ENCODE data around the gene PRPF8. TPM values are rescaled to one million over a fixed set of nuclear protein-coding genes. Genes with fewer than 3 reads are reported as not detected.
"Not testable (repeated sequence)": the region's sequence is repeated elsewhere in the genome, so short reads cannot be mapped to it uniquely, and the experiment has no call there.

Gene PRPF8
- total RNA-seq, 4 donors from 2014 or later = 186 to 341 (median 220) TPM

- no peaks in the 10 kb centered on the region for H3K27me3 ChIP-seq
- no peak overlapping the region for H3K4me3 ChIP-seq
- WGBS = 92% methylated on average over 7 of the region's 7 CpGs
- no peak for DNase-seq (ENCODE audit: low spot score in 2 of 2)
- H3K27ac ChIP-seq = no peak overlapping the region
- H3K9me3 ChIP-seq = no peaks in the 10 kb centered on the region
- no peak for TF ChIP-seq EP300 (IDR thresholded peaks at IDR 0.05)
- TF ChIP-seq, protein P1, sequence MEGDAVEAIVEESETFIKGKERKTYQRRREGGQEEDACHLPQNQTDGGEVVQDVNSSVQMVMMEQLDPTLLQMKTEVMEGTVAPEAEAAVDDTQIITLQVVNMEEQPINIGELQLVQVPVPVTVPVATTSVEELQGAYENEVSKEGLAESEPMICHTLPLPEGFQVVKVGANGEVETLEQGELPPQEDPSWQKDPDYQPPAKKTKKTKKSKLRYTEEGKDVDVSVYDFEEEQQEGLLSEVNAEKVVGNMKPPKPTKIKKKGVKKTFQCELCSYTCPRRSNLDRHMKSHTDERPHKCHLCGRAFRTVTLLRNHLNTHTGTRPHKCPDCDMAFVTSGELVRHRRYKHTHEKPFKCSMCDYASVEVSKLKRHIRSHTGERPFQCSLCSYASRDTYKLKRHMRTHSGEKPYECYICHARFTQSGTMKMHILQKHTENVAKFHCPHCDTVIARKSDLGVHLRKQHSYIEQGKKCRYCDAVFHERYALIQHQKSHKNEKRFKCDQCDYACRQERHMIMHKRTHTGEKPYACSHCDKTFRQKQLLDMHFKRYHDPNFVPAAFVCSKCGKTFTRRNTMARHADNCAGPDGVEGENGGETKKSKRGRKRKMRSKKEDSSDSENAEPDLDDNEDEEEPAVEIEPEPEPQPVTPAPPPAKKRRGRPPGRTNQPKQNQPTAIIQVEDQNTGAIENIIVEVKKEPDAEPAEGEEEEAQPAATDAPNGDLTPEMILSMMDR (IDR thresholded peaks at IDR 0.05) = no peak
- TF ChIP-seq POLR2A (IDR thresholded peaks at IDR 0.05) = no peak
- TF ChIP-seq POLR2AphosphoS5 (IDR thresholded peaks at IDR 0.05) = no peak
- peaks cover 8% of the 10 kb centered on the region for H3K4me1 ChIP-seq
- no peaks in the 10 kb centered on the region for H3K36me3 ChIP-seq
These were observed 20.3 kb upstream of the PRPF8 start for GRCh38 chr17:1705004-1705403.

- Histone ChIP-seq H3K27me3 (no peaks in the 10 kb centered on the region), H3K9me3 (no peaks in the 10 kb centered on the region), H3K4me1 (no peaks in the 10 kb centered on the region), H3K36me3 (no peaks in the 10 kb centered on the region), H3K4me3 (no peak overlapping the region), H3K27ac (no peak overlapping the region)
- WGBS = 66% methylated on average over 4 of the region's 4 CpGs
- TF ChIP-seq POLR2AphosphoS5 (IDR thresholded peaks at IDR 0.05) (no peak), EP300 (IDR thresholded peaks at IDR 0.05) (no peak), POLR2A (IDR thresholded peaks at IDR 0.05) (no peak)
- TF ChIP-seq, protein P1 (IDR thresholded peaks at IDR 0.05) = no peak
- DNase-seq (ENCODE audit: low spot score in 2 of 2) = no peak
These were observed 18.4 kb upstream of the PRPF8 start for GRCh38 chr17:1703063-1703462.

GRCh38 chr17:1699891-1700290 is 15.2 kb upstream of the PRPF8 start:
- WGBS = 88% methylated on average over 5 of the region's 5 CpGs
- DNase-seq (ENCODE audit: low spot score in 2 of 2); H3K4me1 ChIP-seq: not testable (repeated sequence)

GRCh38 chr17:1697681-1698080 is 13.0 kb upstream of the PRPF8 start:
- no peak overlapping the region for H3K27ac ChIP-seq
- 68% methylated on average over 5 of the region's 5 CpGs for WGBS
- H3K9me3 ChIP-seq = no peaks in the 10 kb centered on the region
- no peaks in the 10 kb centered on the region for H3K4me1 ChIP-seq
- H3K27me3 ChIP-seq = no peaks in the 10 kb centered on the region
- no peaks in the 10 kb centered on the region for H3K36me3 ChIP-seq
- H3K4me3 ChIP-seq = no peak overlapping the region
- no peak for DNase-seq (ENCODE audit: low spot score in 2 of 2)
- TF ChIP-seq, protein P1 (IDR thresholded peaks at IDR 0.05) = no peak
- TF ChIP-seq EP300 (IDR thresholded peaks at IDR 0.05) = no peak

More at GRCh38 chr17:1699891-1700290, 15.2 kb upstream of the PRPF8 start:
- H3K9me3 ChIP-seq, H3K4me3 ChIP-seq, H3K36me3 ChIP-seq, H3K27me3 ChIP-seq, H3K27ac ChIP-seq: not testable (repeated sequence)

DNA sequence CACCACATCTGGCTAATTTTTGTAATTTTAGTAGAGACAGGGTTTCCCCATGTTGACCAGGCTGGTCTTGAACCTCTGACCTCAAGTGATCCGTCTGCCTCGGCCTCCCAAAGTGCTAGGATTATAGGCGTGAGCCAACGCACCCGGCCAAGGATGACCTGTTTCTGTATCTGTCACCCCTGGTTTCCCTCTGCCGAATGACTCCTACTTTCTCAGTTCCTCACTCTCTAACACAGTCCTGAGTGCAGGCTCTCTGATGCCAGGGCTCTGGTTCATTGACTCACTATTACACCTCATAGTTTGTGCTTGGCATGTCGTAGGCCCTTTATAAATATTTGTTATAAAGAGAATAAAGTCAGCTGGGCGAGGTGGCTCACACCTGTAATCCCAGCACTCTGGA is 10.7 kb upstream of the PRPF8 start:
- Histone ChIP-seq H3K36me3 (no peaks in the 10 kb centered on the region), H3K27ac (no peak overlapping the region), H3K9me3 (no peaks in the 10 kb centered on the region), H3K4me1 (no peaks in the 10 kb centered on the region), H3K4me3 (no peak overlapping the region), H3K27me3 (no peaks in the 10 kb centered on the region)
- no peak for DNase-seq (ENCODE audit: low spot score in 2 of 2)
- 94% methylated on average over 8 of the region's 8 CpGs for WGBS
- no peak for TF ChIP-seq EP300 (IDR thresholded peaks at IDR 0.05)
- TF ChIP-seq, protein P1 (IDR thresholded peaks at IDR 0.05) = no peak
- TF ChIP-seq POLR2A (IDR thresholded peaks at IDR 0.05) = no peak
- TF ChIP-seq POLR2AphosphoS5 (IDR thresholded peaks at IDR 0.05) = no peak

DNA sequence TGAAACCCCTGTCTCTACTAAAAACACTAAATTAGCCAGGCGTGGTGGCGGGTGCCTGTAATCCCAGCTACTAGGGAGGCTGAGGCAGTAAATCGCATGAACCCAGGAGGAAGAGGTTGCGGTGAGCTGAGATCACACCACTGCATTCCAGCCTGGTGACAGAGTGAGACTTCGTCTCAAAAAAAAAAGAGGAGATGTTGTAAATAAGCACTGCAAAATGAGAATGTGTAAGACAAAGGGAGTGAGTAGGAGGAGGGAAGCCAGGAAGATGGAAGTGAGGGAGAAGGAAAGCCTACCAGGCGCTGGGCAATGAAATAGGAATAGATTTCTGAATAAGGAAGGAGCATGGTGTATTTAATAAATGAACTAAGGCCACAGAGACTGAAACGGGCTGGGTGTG is 8.7 kb upstream of the PRPF8 start:
- WGBS = 85% methylated on average over 7 of the region's 7 CpGs
- no peak overlapping the region for H3K4me3 ChIP-seq
- DNase-seq (ENCODE audit: low spot score in 2 of 2) = no peak
- no peaks in the 10 kb centered on the region for H3K27me3 ChIP-seq
- no peaks in the 10 kb centered on the region for H3K9me3 ChIP-seq
- H3K27ac ChIP-seq = no peak overlapping the region
- no peaks in the 10 kb centered on the region for H3K4me1 ChIP-seq
- H3K36me3 ChIP-seq = no peaks in the 10 kb centered on the region
- TF ChIP-seq POLR2A (IDR thresholded peaks at IDR 0.05) = no peak
- TF ChIP-seq, protein P1 (IDR thresholded peaks at IDR 0.05) = no peak
- no peak for TF ChIP-seq EP300 (IDR thresholded peaks at IDR 0.05)
- TF ChIP-seq POLR2AphosphoS5 (IDR thresholded peaks at IDR 0.05) = no peak
